G401 (cell line): ENCODE results near the gene ZNRF3. TPM values are rescaled to one million over a fixed set of nuclear protein-coding genes. Genes with fewer than 3 reads are reported as not detected.

Experiments used
- DNase-seq: peaks from one replicate; pipeline ENCODE4 v3.0.0-alpha.2; 2015; ENCODE audit warnings: low spot score
- in situ Hi-C: cut with HindIII; loops from 2 replicates; pipeline ENCODE4 v1.10.0; 2016; ENCODE audit warnings: low sequenced_read_pairs, mixed read lengths
- total RNA-seq: library from RNA; depleted of rRNA; stranded (reverse); fragments of >200 nt; shearing (Covaris generic); gene quantifications from 2 replicates; pipeline ENCODE4 v1.2.3, GENCODE V29; 2014; rRNA removed

The ZNRF3 gene
- total RNA-seq, 1 experiment from 2014 or later = 13.8 TPM

DNA sequence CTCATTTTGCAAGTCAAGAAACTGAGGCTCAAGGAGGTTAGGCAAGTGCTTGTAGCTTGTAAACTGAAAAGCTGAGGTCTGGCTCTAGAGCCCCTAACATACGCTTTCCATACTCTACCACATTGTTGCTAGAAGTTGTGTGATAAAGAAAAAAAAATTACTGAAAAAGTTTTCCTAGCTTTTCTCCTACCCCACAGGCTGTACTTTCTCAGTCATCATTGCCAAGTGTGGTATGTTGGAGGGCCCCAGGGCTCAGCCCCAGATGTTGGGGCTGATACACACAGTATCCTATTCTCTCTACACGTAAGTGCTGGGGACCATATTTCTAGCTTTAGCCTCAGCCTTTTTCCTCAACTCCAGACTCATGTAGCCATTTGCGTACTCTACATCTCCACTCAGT is 205.4 kb downstream of the ZNRF3 start:
- in situ Hi-C loops = no loop called here
- DNase-seq = no peak

DNA sequence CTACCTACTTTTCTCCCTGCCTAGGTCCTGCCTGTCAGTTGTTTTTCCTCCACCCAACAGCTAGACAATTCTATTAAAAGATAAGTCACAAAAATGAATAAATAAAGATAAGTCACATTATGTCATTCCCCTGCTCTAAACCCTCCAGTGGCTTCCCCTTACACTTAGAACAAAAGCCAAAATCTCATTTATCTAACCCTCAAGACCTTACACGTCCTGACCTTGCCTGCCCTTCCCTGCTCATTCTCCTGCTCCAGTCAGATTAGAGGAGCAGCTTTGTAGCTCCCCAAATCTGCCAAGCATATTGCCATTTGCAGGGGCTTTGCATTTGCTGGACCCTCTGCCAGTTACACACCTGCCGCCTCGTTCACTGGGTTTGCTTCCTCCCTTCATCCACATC is 206.1 kb downstream of the ZNRF3 start:
- in situ Hi-C loops = no loop called here
- DNase-seq = no peak

- DNase-seq = no peak
- in situ Hi-C loops = no loop called here
Measured at GRCh38 chr22:29090039-29090438, 206.7 kb downstream of the ZNRF3 start.

DNA sequence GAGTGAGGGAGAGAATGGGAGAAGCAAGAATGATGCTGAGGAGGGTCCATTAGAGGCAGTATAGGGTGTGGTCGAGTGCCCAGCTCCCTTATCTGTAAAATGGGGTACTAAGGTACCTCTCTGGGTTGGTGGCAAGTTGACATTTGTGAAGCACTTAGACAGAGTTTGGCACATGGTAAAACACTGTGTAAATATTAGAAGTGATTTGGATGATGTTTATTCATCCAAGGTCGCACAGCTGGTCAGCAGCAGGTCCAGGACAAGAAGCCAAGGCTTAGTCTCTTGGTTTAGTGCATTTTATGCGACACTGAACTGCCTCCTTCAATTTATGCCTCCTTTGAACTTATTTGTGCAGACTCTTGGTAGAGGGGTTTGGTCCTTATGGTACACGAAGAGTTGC is 208.9 kb downstream of the ZNRF3 start:
- no peak for DNase-seq
- in situ Hi-C loops = no loop called here

GRCh38 chr22:29093030-29093429 is 209.7 kb downstream of the ZNRF3 start:
- in situ Hi-C loops = no loop called here

DNA sequence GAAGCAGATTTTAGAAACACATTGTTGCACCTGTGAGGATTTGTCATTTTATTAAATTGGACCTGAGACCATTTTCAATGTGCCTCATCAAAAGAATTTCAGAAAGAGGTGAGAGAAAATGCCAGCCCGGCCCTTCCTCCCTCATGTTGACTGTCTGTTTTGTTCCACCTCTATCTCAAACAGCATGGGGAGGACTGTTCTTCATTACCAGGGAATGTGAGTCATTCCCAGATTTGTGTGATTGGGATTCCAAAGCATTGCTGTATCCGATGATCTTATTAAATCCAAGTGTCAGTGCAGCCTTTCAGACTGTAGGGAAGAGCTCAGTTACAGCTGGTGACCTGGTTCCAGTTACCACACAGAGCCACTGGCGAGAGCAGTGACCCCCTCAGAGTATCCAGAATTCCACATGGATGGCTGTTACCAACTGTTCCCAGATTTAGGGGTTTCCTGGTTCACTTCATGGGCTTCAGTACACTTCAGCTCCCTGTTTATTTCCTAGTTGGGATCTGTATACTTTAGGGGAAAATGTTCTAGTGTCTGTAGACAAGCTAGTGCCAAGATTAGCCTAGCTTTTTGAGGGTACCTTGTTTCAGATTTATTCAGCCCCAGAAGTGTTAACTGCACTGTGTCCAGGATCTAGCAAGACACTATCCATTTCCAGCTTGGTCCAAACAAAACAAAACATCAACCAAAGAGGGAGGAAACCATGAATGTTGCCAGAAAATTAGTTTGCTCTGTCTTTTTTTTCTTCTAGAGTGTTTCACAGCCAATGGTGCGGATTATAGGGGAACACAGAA is 210.3 kb downstream of the ZNRF3 start:
- DNase-seq = no peak
- in situ Hi-C loops = no loop called here

More at GRCh38 chr22:29093030-29093429, 209.7 kb downstream of the ZNRF3 start:
- DNase-seq = no peak

DNA sequence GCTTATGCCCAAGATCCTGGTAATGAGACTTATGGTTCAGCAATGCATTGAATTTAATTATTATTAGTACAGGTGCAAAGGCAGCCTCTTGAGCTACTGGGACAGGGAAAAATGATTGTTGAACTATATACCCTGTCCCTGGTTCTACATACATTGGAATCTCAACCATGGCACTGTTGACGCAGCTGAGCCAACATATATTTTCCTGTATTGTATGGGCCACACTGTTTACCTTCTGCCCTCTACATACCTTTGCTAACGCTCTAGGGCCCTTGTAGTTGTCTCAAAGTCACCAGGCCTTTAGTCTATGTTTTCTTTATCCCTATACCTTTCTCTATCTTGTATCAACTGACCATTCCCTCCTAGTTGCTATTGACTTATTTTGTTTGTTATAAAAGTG is 212.1 kb downstream of the ZNRF3 start:
- in situ Hi-C loops = no loop called here
- DNase-seq = no peak

GRCh38 chr22:29096736-29097669 is 213.6 kb downstream of the ZNRF3 start:
- DNase-seq = no peak
- in situ Hi-C loops = no loop called here

DNA sequence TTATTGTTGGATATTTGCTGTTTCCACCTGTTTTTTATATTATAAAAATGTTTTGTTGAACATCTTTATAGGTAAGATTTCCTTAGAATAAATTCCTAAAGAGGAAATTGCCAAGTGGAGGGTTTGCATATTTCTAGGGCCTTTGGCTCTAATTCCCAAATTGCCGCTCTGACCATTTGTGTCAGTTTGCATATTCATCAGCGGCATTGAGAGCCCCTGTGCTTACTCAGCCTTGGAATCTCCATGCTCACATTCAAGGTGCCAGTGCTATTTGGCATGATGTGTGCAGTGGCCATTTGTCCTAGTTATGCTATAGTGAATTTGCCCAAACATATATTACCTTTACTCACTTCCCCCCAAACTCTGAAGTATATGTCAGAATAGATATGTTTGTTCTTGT is 214.9 kb downstream of the ZNRF3 start:
- in situ Hi-C loops = no loop called here
- DNase-seq = peak; percentile 82

DNA sequence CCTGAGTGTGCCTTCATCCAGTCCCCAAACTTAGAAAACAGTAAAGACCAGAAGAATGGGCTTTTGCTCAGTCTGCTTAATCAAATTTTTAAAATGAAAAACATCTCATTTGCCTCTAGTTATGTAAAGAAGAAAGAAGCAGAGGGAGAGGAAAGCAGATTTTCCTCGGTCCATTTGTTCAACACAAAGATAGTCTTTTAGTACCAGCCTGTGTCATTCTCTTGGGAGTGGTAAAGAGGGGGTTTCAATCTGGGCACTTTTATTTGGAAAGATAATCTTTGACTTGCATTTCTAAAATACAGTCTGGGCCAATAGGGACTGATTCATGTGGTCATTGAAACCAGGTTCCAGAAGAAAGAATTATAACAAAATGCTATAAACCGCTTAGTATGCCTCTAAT is 218.9 kb downstream of the ZNRF3 start:
- in situ Hi-C loops = no loop called here
- no peak for DNase-seq

- in situ Hi-C loops = no loop called here
- no peak for DNase-seq
Measured at GRCh38 chr22:29103121-29103520, 219.7 kb downstream of the ZNRF3 start.

DNA sequence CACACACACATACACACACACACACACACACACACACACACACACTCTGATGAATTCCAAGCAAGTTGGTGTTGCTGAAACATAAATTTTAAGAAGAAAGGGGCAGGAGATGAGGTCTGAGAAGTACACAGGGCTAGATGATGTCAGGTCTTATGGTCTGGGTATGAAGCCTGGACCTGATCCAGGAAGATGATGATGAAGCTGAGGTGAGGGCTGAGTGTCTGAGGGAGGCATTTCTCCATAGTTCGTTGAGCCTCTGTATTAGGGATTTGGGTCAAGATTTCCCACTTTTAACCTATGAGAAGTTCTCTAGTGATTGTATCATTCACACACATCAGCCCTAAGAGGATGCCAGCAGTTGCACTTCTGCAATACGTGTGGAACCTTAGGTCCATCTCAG is 222.1 kb downstream of the ZNRF3 start:
- in situ Hi-C loops = no loop called here
- DNase-seq = no peak

DNA sequence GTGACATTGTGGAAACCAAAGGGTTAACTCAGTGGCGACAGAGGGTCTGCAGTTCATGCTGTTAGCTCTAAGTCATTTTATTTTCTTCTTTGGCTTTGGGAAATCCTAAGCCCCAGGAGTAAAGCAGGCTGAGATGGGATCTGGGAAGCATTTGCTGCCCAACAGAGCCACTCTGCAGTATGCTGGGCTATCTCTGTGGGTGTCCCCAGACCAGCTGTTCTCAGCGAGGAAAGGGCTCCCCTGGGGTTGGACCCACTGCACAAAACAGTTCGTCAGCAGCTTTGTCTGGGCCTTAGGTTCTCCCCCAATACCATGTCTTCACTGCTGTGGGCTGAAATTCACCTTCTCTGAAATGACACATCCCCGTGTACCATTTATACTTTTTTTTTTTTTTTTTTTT is 223.5 kb downstream of the ZNRF3 start:
- no peak for DNase-seq
- in situ Hi-C loops = no loop called here

Other genes with a start within 250 kb of the ZNRF3 start
- gene TTC28, start 203.7 kb upstream of the ZNRF3 start, total RNA-seq = 7.6 and 12.2 TPM in 2 replicates
- 48.6 and 53.9 TPM in 2 replicates for gene CHEK2, start 141.8 kb upstream of the ZNRF3 start, total RNA-seq
- 33.2 and 38.1 TPM in 2 replicates for gene HSCB, start 141.5 kb upstream of the ZNRF3 start, total RNA-seq
- gene CCDC117, start 110.9 kb upstream of the ZNRF3 start, total RNA-seq = 46.4 and 49.5 TPM in 2 replicates
- 107 and 124 TPM in 2 replicates for gene XBP1, start 83.0 kb upstream of the ZNRF3 start, total RNA-seq
- gene C22orf31, start 178.3 kb downstream of the ZNRF3 start, total RNA-seq = not detected in 2 replicates
- 9.3 and 9.7 TPM in 2 replicates for gene KREMEN1, start 189.5 kb downstream of the ZNRF3 start, total RNA-seq